Sigmoid colon (tissue), 7 donors: ENCODE data around the gene TRIM74. TPM values are rescaled to one million over a fixed set of nuclear protein-coding genes. Genes with fewer than 3 reads are reported as not detected.
A peak's percentile ranks its signal among the peaks of the same experiment; 100 is the strongest.

Experiments used
- DNase-seq: peaks from one replicate; pipeline ENCODE4 v3.0.0-alpha.2; 2019
- H3K27ac ChIP-seq, 4 donors: fragments of 200-600 bp; sonication (generic); one replicate each; pipeline ENCODE4 v1.5.1; 2016 to 2019; ENCODE audit warnings: mild to moderate bottlenecking in 1 of 4
- H3K27me3 ChIP-seq, 3 donors: fragments of 200-600 bp; sonication (generic); one replicate each; pipeline ENCODE4 v1.5.1; 2019; ENCODE audit warnings: mild to moderate bottlenecking in 1 of 3
- H3K36me3 ChIP-seq, 4 donors: fragments of 200-600 bp; sonication (generic); one replicate each; pipeline ENCODE4 v1.5.1; 2016 to 2019
- H3K4me1 ChIP-seq, 4 donors: fragments of 200-600 bp; sonication (generic); one replicate each; pipeline ENCODE4 v1.5.1; 2017 to 2019
- H3K4me3 ChIP-seq, 4 donors: fragments of 200-600 bp; sonication (generic); one replicate each; pipeline ENCODE4 v1.5.1; 2017 to 2019; ENCODE audit warnings: mild to moderate bottlenecking in 2 of 4, moderate library complexity in 1 of 4
- H3K9me3 ChIP-seq, 4 donors: fragments of 200-600 bp in 3 of 4; sonication (generic) in 3 of 4; one replicate each; pipeline versions ENCODE4 v1.5.1 to v1.6.1; 2013 to 2019
- EP300 ChIP-seq, 4 donors: sonication (generic); formaldehyde crosslinking; IDR thresholded peaks; one replicate each; pipeline ENCODE4 v1.6.1; 2017; ENCODE audit warnings: antibody characterized with exemption in 4 of 4
- POLR2A ChIP-seq, 2 donors: fragments of 450-650 bp; IDR thresholded peaks; one replicate each; pipeline ENCODE4 v1.6.1; 2016; ENCODE audit warnings: antibody characterized with exemption in 2 of 2, mild to moderate bottlenecking in 2 of 2, moderate library complexity in 2 of 2
- POLR2AphosphoS5 ChIP-seq, 4 donors: sonication (generic); formaldehyde crosslinking; IDR thresholded peaks; one replicate each; pipeline ENCODE4 v1.6.1; 2017; ENCODE audit warnings: antibody characterized with exemption in 4 of 4
- WGBS, 2 donors: extraction: QIAGEN DNeasy Blood & Tissue Kit; methylation state at CpG; one replicate each; pipeline ENCODE4 v1.1.7; 2013; 5-methylcytosine and 5-hydroxymethylcytosine counted together
- intact Hi-C: fragments of 100-400 bp; cut with DNase I; formaldehyde crosslinking; loops from one replicate; pipeline ENCODE4 v1.15.1; 2023
- polyA plus RNA-seq, 3 donors: library from polyadenylated mRNA; stranded (reverse); fragments of 200-250 nt; gene quantifications; one replicate each; pipeline ENCODE4 v1.2.3, GENCODE V29; 2013
- total RNA-seq, 4 donors: library from RNA; depleted of rRNA; stranded (reverse); fragments of >200 nt; gene quantifications; one replicate each; pipeline ENCODE4 v1.1.0, GENCODE V29; 2016
- TF ChIP-seq, protein P1 (sequence below), 4 experiments: fragments of 450-650 bp in 3 of 4; fragments of 200-600 bp in 1 of 4; IDR thresholded peaks; one replicate each; pipeline ENCODE4 v1.5.1; 2016 to 2019; ENCODE audit warnings: antibody characterized with exemption in 4 of 4, mild to moderate bottlenecking in 3 of 4, moderate library complexity in 2 of 4
- donor health status: healthy with polysubstance abuse.
- donor health status: Bipolar disorder and iron deficiency.
- donor health status: healthy.

Gene TRIM74
- total and polyA plus RNA-seq, 7 donors = 0.38 TPM; not detected in 6

DNA sequence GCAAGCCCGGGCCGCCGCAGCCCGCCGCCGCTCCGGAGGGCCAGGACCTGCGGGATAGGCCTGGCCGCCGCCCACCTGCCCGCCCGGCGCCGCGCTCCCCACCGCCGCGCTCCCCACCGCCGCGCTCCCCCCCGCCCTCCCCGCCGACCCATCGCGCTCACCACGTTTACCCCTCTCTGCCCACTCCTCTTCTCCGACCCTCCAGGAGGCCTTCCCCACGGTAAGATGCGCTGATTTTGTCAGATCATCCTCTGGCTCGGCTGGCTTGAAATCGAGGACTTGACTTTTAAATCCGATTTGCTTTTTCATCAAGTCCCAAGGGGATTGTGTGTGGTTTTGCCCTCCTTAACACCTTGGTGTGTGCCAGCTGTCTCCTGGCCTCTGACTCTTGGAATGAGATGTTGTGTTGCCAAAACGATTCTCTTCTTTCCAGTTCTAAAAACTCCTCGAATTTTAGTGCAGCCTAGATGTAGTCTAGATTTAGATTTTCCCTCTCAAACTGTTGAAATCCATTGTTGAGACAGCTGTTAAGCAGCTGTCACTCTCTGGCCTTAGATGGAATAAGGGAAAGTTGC, 43.6 kb downstream of the TRIM74 start:
- Histone ChIP-seq H3K4me1 (peaks cover 0 to 24% (median 22%) of the 10 kb centered on the region in 4 donors), H3K4me3 (peak overlapping the region; percentile 76 to 93 (median 82)), H3K27ac (peak overlapping the region; percentile 90 to 94 (median 94)), H3K27me3 (no peaks in the 10 kb centered on the region), H3K36me3 (peaks cover 21 to 43% (median 31%) of the 10 kb centered on the region in 4 donors), H3K9me3 (no peaks in the 10 kb centered on the region)
- intact Hi-C loops = loop anchor here (5.0 kb wide), 1 partner anchor 98 kb away; the partner anchor contains the start of gene TYW1B
- WGBS, 2 donors = 1% methylated on average over 35 of the region's 35 CpGs
- no peak for DNase-seq
- TF ChIP-seq POLR2AphosphoS5 (IDR thresholded peaks at IDR 0.05) (no peak), EP300 (IDR thresholded peaks at IDR 0.05) (no peak), POLR2A (IDR thresholded peaks at IDR 0.05) (no peak)
- TF ChIP-seq, protein P1, sequence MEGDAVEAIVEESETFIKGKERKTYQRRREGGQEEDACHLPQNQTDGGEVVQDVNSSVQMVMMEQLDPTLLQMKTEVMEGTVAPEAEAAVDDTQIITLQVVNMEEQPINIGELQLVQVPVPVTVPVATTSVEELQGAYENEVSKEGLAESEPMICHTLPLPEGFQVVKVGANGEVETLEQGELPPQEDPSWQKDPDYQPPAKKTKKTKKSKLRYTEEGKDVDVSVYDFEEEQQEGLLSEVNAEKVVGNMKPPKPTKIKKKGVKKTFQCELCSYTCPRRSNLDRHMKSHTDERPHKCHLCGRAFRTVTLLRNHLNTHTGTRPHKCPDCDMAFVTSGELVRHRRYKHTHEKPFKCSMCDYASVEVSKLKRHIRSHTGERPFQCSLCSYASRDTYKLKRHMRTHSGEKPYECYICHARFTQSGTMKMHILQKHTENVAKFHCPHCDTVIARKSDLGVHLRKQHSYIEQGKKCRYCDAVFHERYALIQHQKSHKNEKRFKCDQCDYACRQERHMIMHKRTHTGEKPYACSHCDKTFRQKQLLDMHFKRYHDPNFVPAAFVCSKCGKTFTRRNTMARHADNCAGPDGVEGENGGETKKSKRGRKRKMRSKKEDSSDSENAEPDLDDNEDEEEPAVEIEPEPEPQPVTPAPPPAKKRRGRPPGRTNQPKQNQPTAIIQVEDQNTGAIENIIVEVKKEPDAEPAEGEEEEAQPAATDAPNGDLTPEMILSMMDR (IDR thresholded peaks at IDR 0.05) = no peak

DNA sequence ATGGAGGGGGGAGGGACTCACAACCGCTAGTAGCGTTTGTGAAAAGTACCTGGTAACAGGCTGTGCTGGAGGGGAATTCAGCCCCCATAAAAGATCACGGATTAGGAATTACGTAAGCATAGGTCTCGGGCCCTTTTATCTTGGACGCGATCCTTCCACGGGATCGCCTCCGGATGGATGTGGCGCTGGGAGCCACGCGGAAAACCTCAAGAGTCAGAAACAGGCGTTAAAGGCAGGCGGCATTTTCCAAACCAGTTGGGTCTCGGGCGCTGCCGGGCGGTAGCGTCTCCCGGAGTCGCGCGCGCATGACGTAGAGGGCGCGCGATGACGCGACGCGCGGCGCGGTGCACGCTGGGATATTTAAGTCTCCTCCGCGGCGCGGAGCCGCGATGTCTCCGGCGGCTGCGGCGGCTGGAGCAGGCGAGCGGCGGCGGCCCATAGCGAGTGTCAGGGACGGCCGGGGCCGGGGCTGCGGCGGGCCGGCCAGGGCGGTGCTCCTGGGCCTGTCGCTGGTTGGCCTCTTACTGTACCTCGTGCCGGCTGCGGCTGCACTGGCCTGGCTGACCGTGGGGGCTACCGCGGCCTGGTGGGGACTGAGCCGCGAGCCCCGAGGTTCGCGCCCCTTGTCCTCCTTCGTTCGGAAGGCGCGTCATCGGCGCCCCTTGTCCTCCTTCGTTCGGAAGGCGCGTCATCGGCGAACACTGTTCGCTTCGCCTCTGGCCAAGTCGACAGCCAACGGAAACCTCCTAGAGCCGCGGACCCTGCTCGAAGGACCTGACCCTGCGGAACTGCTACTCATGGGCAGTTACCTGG, 44.3 kb downstream of the TRIM74 start, which contains the start of gene POM121:
Gene POM121, plus strand, starts transcription at position 363 of the 813 bp plus-strand sequence. Its CDS starts 27 bp downstream, at position 390.
- peaks cover 17 to 36% (median 27%) of the 10 kb centered on the region in 4 donors for H3K36me3 ChIP-seq
- intact Hi-C loops = loop anchor here (5.0 kb wide), 1 partner anchor 98 kb away; the partner anchor contains the start of gene TYW1B
- no peaks in the 10 kb centered on the region for H3K27me3 ChIP-seq
- TF ChIP-seq EP300 (IDR thresholded peaks at IDR 0.05) (peak in 1 of 4 donors; percentile 36), POLR2AphosphoS5 (IDR thresholded peaks at IDR 0.05) (peak; percentile 68 to 86 (median 82)), POLR2A (IDR thresholded peaks at IDR 0.05) (peak; percentile 41 to 47)
- TF ChIP-seq, protein P1 (IDR thresholded peaks at IDR 0.05) = no peak
- WGBS, 2 donors = 0% methylated on average over 91 of the region's 91 CpGs
- peak within 1 kb of the TSS; percentile 76 to 93 (median 82) for H3K4me3 ChIP-seq
- H3K27ac ChIP-seq = peak within 1 kb of the TSS; percentile 90 to 94 (median 94)
- peak; percentile 92 for DNase-seq
- no peaks in the 10 kb centered on the region for H3K9me3 ChIP-seq
- H3K4me1 ChIP-seq = peaks cover 0 to 24% (median 22%) of the 10 kb centered on the region in 4 donors

- TF ChIP-seq, protein P1 (IDR thresholded peaks at IDR 0.05) = no peak
- TF ChIP-seq POLR2AphosphoS5 (IDR thresholded peaks at IDR 0.05) (no peak), POLR2A (IDR thresholded peaks at IDR 0.05) (no peak), EP300 (IDR thresholded peaks at IDR 0.05) (no peak)
- peak overlapping the region; percentile 90 to 94 (median 94) for H3K27ac ChIP-seq
- H3K27me3 ChIP-seq = no peaks in the 10 kb centered on the region
- no peaks in the 10 kb centered on the region for H3K9me3 ChIP-seq
- 1% methylated on average over 5 of the region's 5 CpGs for WGBS, 2 donors
- intact Hi-C loops = no loop called here
- H3K4me1 ChIP-seq = peaks cover 0 to 28% (median 24%) of the 10 kb centered on the region in 4 donors
- peak overlapping the region; percentile 76 to 93 (median 82) for H3K4me3 ChIP-seq
- H3K36me3 ChIP-seq = peaks cover 17 to 30% (median 24%) of the 10 kb centered on the region in 4 donors
- no peak for DNase-seq
These were observed 44.9 kb downstream of the TRIM74 start for GRCh38 chr7:72924386-72924732.

DNA sequence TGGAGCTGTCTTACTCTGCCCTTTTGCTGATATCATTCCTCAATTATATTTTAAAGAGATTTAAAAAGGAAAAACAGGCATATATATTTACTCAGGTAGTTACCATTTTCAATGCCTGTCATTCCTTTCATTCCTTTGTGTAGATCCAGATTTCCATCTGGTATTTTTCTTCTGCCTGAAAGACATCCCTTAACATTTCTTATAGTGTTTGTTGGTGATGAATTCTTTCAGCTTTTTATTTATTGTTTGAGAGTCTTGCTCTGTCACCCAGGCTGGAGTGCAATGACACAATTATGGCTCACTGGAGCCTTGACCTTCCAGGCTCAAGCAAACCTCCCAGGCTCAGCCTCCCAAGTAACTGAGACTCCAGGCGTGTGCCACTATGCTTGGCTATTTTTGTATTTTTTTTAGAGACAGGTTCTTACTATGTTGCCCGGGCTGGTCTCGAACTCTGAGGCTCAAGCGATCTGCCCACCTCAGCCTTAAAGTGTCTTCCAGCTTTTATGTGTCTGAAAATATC, 50.0 kb downstream of the TRIM74 start:
- no peak for DNase-seq
- Histone ChIP-seq H3K4me1 (peaks cover 0 to 18% (median 12%) of the 10 kb centered on the region in 4 donors), H3K36me3 (no peaks in the 10 kb centered on the region), H3K27me3 (no peaks in the 10 kb centered on the region), H3K4me3 (no peak overlapping the region), H3K9me3 (no peaks in the 10 kb centered on the region), H3K27ac (no peak overlapping the region)
- TF ChIP-seq, protein P1 (IDR thresholded peaks at IDR 0.05) = no peak
- TF ChIP-seq EP300 (IDR thresholded peaks at IDR 0.05) (no peak), POLR2A (IDR thresholded peaks at IDR 0.05) (no peak), POLR2AphosphoS5 (IDR thresholded peaks at IDR 0.05) (no peak)
- 92 to 96% methylated on average over 4 of the region's 4 CpGs for WGBS, 2 donors
- intact Hi-C loops = loop anchor here (5.0 kb wide), 1 partner anchor 82 kb away; no protein-coding TSS in a partner anchor
